D721Med (cell line): Measurements from ENCODE around the gene ENSA.
"Not testable (repeated sequence)": the region's sequence is repeated elsewhere in the genome, so short reads cannot be mapped to it uniquely, and the experiment has no call there.

ENCODE experiments used
- DNase-seq: peaks from one replicate; pipeline ENCODE4 v3.0.0; 2011; ENCODE audit warnings: low spot score; ENCODE audit not compliant: insufficient read length
- FAIRE-seq: peaks from 2 replicates; lab custom pipeline; 2011; peaks lifted over from hg19 to GRCh38; lab: Jason Lieb, UNC
- CTCF ChIP-seq: IDR thresholded peaks from 2 replicates; pipeline ENCODE4 v1.5.1; 2012; ENCODE audit warnings: mild to moderate bottlenecking, control low read depth; ENCODE audit not compliant: insufficient read depth; ENCODE audit errors: missing control alignments

The ENSA gene

GRCh38 chr1:150629115-150629928 lies at the start of gene ENSA:
Gene ENSA (minus strand): TSS chr1:150629612. CDS start chr1:150629470, 142 bp downstream.
- peak; percentile 93 for DNase-seq
- TF ChIP-seq CTCF, result no peak
- FAIRE-seq, result peak; percentile 93

- no peak for TF ChIP-seq CTCF
- no peak for FAIRE-seq
Observed at GRCh38 chr1:150678988-150679387, 49.6 kb upstream of the ENSA start.

GRCh38 chr1:150674881-150675280 lies 45.5 kb upstream of the ENSA start:
- no peak for TF ChIP-seq CTCF
- DNase-seq (no peak), FAIRE-seq (no peak)

More at GRCh38 chr1:150678988-150679387, 49.6 kb upstream of the ENSA start:
- no peak for DNase-seq

DNA sequence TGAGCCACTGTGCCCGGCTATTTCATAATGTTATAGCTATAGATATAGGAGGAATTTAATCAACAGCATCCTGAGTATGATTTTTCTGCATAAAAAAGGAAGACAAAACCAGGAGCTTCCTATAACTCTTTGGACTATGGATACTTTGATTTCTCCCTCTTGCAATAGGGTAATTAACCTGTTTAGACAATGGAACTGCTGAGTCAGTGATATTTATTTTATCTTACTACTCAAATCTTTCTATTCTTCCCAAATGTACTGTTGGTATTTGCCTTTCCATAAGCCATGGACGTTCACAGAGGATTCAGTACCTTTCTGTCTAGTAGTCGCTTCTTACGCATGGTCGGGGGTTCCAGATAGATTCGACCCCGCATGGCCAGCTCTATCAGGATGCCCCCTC lies 33.9 kb upstream of the ENSA start:
- no peak for DNase-seq
- FAIRE-seq, result no peak
- TF ChIP-seq CTCF, result no peak

DNA sequence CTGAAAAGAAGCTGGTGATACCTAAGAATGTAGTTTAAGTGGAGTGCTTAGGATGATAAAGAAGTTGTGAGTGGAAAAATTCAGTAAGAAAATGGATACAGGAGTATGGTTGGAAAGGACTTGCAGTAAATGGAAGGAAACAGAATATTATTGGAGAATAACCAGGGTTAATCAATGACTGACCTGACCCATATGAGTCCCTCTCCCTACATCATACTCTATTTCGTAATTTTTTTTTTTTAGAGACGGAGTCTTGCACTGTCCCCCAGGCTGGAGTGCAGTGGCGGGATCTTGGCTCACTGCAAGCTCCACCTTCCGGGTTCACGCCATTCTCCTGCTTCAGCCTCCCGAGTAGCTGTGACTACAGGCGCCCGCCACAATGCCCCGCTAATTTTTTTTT lies 33.4 kb upstream of the ENSA start:
- FAIRE-seq (no peak), DNase-seq (no peak)
- TF ChIP-seq CTCF, result no peak

GRCh38 chr1:150661156-150661555 lies 31.7 kb upstream of the ENSA start:
- FAIRE-seq, result peak; percentile 11
- no peak for DNase-seq
- no peak for TF ChIP-seq CTCF

DNA sequence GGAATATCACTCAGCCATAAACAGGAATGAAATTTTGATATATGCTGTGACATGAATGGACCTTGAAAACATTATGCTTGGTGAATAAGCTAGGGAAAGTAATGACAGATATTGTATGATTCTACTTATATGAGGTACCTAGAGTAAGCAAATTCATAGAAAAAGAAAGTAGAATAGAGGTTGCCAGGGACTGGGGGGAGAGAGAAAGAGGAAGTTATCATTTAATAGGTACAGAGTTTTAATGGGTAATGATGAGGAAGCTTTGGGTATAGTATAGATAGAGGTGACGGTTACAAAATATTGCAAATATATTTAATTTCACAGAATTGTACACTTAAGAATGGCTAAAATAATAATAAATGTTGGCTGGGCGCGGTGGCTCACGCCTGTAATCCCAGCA lies 31.2 kb upstream of the ENSA start:
- DNase-seq (no peak), FAIRE-seq (no peak)
- no peak for TF ChIP-seq CTCF

DNA sequence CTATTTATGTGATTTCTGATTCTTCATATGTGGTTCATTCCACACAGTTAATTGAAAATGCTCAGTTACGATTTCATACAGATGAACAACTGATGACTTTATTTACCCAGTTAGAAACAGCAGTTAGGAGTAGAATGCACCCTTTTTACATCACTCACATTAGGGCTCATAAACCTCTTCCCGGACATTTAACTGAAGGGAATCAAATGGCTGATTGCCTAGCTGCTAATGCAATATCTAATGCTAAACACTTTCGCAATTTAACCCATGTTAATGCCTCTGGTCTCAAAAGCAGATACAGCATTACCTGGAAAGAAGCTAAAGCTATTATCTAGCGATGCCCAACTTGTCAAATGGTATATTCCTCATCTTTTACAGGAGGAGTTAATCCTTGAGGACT lies 27.7 kb upstream of the ENSA start:
- DNase-seq, FAIRE-seq: not testable (repeated sequence)

DNA sequence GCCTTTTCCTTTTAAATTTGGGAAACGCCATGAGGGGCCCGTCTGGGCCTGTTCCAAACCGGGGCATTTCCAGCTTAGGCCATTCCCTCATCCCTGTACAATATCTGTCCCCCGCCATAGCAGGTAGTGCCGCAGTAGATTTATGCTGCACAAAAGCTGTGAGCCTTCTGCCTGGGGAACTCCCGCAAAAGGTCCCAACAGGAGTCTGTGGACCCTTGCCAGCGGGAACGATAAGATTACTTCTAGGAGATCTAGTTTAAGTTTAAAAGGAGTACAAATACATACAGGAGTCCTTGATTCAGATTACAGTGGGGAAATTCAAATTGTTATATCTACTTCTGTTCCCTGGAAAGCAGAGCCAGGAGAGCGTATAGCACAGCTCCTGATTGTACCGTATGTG lies 25.2 kb upstream of the ENSA start:
- not testable (repeated sequence) for FAIRE-seq, DNase-seq
